GM21423 (cell line): ENCODE results near the gene NOTCH3.

Source experiments
- ATAC-seq: cut with Tn5 transposase; IDR thresholded peaks from one replicate; pipeline ENCODE4 v1.9.1; 2021; ENCODE audit warnings: mild to moderate bottlenecking, moderate library complexity; ENCODE audit not compliant: unreplicated experiment

Gene NOTCH3

GRCh38 chr19:15169541-15170285 lies 31.1 kb downstream of the NOTCH3 start:
- ATAC-seq = no peak

GRCh38 chr19:15166700-15167099 lies 34.1 kb downstream of the NOTCH3 start:
- ATAC-seq = no peak

GRCh38 chr19:15161028-15161984 lies 39.5 kb downstream of the NOTCH3 start:
- ATAC-seq = no peak

- ATAC-seq = no peak
Measured at GRCh38 chr19:15159251-15159650, 41.5 kb downstream of the NOTCH3 start.

GRCh38 chr19:15156391-15156790 lies 44.4 kb downstream of the NOTCH3 start:
- ATAC-seq = no peak

GRCh38 chr19:15155296-15155695 lies 45.5 kb downstream of the NOTCH3 start:
- ATAC-seq = no peak

GRCh38 chr19:15154002-15154612 lies 46.7 kb downstream of the NOTCH3 start:
- ATAC-seq = no peak

- ATAC-seq = no peak
Measured at GRCh38 chr19:15149737-15150136, 51.1 kb downstream of the NOTCH3 start.

GRCh38 chr19:15147090-15147489 lies 53.7 kb downstream of the NOTCH3 start:
- ATAC-seq = no peak

GRCh38 chr19:15144046-15144646 lies 56.6 kb downstream of the NOTCH3 start:
- no peak for ATAC-seq

GRCh38 chr19:15142313-15142712 lies 58.5 kb downstream of the NOTCH3 start:
- ATAC-seq = no peak

- ATAC-seq = no peak
Measured at GRCh38 chr19:15141143-15141542, 59.7 kb downstream of the NOTCH3 start.

- no peak for ATAC-seq
Measured at GRCh38 chr19:15138427-15138826, 62.4 kb downstream of the NOTCH3 start.

- ATAC-seq = no peak
Measured at GRCh38 chr19:15137777-15138176, 63.0 kb downstream of the NOTCH3 start.

- ATAC-seq = no peak
Measured at GRCh38 chr19:15136234-15136954, 64.4 kb downstream of the NOTCH3 start.

- no peak for ATAC-seq
Measured at GRCh38 chr19:15129856-15130585, 70.8 kb downstream of the NOTCH3 start.

GRCh38 chr19:15128162-15128770 lies 72.5 kb downstream of the NOTCH3 start:
- no peak for ATAC-seq

- ATAC-seq = no peak
Measured at GRCh38 chr19:15126131-15126910, 74.5 kb downstream of the NOTCH3 start.
